ENCODE results near the gene UQCRH.

Gene UQCRH

DNA sequence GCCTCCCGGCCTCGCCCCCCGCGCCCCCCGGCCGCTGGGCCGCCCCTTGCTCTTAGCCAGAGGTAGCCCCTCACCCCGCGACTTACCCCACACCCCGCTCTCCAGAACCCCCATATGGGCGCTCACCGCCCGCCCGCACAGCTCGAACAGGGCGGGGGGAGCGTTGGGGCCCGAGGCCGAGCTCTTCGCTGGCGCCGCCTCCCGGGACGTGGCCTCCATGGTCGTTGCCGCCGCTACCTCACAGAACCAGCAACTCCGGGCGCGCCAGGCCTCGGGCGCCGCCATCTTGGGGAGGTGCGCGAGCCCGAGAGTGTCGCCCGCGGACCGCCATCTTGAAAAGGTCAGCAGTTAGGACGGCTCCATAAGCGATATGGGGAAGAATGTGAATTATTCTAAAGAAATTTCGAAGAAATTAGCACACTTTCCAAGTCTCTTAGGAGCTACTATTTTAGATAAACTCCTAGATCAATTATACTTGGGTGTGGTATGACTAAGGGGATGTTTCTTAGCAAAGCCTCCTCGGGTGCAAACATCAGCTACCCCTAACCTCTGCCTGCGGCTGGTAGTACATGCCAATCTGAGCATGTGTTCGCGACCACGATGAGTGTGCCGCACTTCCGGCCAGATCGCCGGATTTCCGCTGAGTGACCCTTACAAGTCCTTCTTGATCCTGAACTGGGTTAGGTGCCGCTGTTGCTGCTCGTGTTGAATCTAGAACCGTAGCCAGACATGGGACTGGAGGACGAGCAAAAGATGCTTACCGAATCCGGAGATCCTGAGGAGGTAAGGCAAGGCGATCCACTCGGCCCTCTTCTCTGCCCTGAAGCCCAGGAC lies at the start of gene UQCRH, which contains the start of gene LRRC41:
TSS of gene UQCRH (plus strand) at position 661 of the 834 bp plus-strand sequence. CDS start at position 730, 69 bp downstream.
TSS of gene LRRC41 (minus strand) at position 579 of the 834 bp plus-strand sequence. CDS start at position 285, 294 bp downstream.
- TF ChIP-seq MYC (IDR thresholded peaks at IDR 0.05; ENCODE audit: low read depth, low read length) (peak; percentile 88), POLR2A (IDR thresholded peaks at IDR 0.05; ENCODE audit: extremely low read depth, insufficient read length) (peak; percentile 56)
- TF ChIP-seq, protein P1, sequence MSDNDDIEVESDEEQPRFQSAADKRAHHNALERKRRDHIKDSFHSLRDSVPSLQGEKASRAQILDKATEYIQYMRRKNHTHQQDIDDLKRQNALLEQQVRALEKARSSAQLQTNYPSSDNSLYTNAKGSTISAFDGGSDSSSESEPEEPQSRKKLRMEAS (IDR thresholded peaks at IDR 0.05; ENCODE audit: low read depth, low read length): peak; percentile 92
- TF ChIP-seq, protein P2, sequence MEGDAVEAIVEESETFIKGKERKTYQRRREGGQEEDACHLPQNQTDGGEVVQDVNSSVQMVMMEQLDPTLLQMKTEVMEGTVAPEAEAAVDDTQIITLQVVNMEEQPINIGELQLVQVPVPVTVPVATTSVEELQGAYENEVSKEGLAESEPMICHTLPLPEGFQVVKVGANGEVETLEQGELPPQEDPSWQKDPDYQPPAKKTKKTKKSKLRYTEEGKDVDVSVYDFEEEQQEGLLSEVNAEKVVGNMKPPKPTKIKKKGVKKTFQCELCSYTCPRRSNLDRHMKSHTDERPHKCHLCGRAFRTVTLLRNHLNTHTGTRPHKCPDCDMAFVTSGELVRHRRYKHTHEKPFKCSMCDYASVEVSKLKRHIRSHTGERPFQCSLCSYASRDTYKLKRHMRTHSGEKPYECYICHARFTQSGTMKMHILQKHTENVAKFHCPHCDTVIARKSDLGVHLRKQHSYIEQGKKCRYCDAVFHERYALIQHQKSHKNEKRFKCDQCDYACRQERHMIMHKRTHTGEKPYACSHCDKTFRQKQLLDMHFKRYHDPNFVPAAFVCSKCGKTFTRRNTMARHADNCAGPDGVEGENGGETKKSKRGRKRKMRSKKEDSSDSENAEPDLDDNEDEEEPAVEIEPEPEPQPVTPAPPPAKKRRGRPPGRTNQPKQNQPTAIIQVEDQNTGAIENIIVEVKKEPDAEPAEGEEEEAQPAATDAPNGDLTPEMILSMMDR (IDR thresholded peaks at IDR 0.05; ENCODE audit: low read depth, low read length): no peak

DNA sequence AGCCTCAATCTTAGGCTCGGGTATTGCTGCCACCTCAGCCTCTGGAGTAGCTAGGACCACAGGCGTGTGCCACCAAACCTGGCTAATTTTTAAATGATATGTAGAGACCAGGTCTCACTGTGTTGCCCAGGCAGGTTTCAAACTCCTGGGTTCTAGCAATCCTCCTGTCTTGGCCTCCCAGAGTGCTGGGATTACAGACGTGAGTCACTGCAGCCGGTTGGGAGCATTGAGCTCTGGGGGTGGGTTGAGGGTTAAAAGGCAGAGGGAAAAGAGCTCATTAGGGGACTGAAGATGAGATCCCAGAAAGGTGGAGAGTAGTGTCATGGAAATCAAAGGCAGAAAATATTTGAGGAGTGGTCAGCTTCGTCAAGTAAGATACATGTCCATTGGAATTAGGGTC lies 48.8 kb upstream of the UQCRH start:
- no peak for DNase-seq (ENCODE audit: low read depth)
- TF ChIP-seq, protein P1 (IDR thresholded peaks at IDR 0.05; ENCODE audit: low read depth, low read length): no peak
- TF ChIP-seq POLR2A (IDR thresholded peaks at IDR 0.05; ENCODE audit: extremely low read depth, insufficient read length): no peak
- TF ChIP-seq, protein P2 (IDR thresholded peaks at IDR 0.05; ENCODE audit: low read depth, low read length): no peak
- TF ChIP-seq MYC (IDR thresholded peaks at IDR 0.05; ENCODE audit: low read depth, low read length): no peak
- no peak overlapping the region for H3K4me3 ChIP-seq (ENCODE audit: low read depth, low read length)

More for the DNA sequence above, at the start of gene UQCRH, which contains the start of gene LRRC41:
- peak; percentile 98 for DNase-seq (ENCODE audit: low read depth)
- peak within 1 kb of the TSS; percentile 98 for H3K4me3 ChIP-seq (ENCODE audit: low read depth, low read length)

DNA sequence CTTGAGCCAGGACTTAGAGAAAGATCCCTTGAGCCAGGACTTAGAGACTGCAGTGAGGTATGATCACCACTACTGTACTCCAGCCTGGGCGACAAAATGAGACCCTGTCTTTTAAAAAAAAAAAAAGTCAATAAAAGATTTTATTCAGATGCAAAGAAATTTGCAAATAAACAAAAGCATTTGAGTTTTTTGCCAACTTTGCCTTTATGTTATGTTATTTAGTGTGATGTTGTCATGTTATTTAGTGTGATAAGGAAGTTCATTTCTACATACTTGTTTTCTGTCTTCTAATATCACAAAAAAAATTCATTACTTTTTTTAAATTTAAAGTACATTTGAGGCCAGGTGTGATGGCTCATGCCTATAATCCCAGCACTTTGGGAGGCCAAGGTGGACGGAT lies 47.0 kb upstream of the UQCRH start:
- DNase-seq (ENCODE audit: low read depth): no peak
- TF ChIP-seq, protein P2 (IDR thresholded peaks at IDR 0.05; ENCODE audit: low read depth, low read length): no peak
- H3K4me3 ChIP-seq (ENCODE audit: low read depth, low read length): no peak overlapping the region

DNA sequence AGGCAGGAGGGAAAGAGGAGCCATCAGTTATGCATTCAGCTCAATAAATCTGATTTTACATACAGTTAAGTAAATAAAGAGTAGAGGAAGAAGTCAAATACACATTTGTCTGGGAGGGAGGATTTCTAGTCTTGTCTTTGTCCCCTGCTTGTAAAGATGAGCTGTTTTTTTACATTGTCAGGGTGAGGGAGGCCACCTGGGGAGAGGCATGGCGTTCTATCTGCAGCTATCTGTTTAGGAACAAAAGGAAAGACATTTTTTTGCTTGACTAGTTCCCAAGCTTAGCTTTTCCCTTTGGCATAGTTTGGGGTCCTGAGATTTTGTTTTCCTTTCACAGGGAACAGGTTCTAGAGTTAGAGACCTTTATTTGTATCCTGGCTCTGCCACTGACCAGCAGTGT lies 41.0 kb upstream of the UQCRH start:
- no peak overlapping the region for H3K4me3 ChIP-seq (ENCODE audit: low read depth, low read length)
- TF ChIP-seq MYC (IDR thresholded peaks at IDR 0.05; ENCODE audit: low read depth, low read length): no peak
- TF ChIP-seq, protein P2 (IDR thresholded peaks at IDR 0.05; ENCODE audit: low read depth, low read length): no peak
- no peak for TF ChIP-seq POLR2A (IDR thresholded peaks at IDR 0.05; ENCODE audit: extremely low read depth, insufficient read length)
- TF ChIP-seq, protein P1 (IDR thresholded peaks at IDR 0.05; ENCODE audit: low read depth, low read length): no peak
- no peak for DNase-seq (ENCODE audit: low read depth)

DNA sequence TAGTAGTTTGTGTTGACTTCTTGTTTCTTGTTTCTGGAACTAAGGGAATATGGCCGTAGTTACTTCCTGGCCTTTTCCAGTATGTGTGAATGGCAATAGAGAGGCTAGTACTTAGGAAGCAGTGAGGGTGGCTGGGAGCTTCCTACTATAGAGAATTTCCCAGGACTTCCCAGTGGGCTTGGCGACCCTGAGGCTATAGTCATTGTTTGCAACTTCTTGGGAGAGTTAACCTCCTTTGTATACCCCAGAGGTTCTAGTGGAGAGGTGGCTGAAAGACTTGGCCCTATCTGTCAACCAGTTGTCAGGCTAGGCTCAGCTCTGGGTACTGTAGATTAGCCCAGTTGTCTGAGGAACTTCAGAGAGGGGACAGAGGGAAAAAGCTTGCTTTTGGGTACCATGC lies 40.4 kb upstream of the UQCRH start:
- no peak overlapping the region for H3K4me3 ChIP-seq (ENCODE audit: low read depth, low read length)
- DNase-seq (ENCODE audit: low read depth): no peak
- TF ChIP-seq MYC (IDR thresholded peaks at IDR 0.05; ENCODE audit: low read depth, low read length): no peak
- TF ChIP-seq, protein P2 (IDR thresholded peaks at IDR 0.05; ENCODE audit: low read depth, low read length): no peak
- TF ChIP-seq, protein P1 (IDR thresholded peaks at IDR 0.05; ENCODE audit: low read depth, low read length): no peak
- no peak for TF ChIP-seq POLR2A (IDR thresholded peaks at IDR 0.05; ENCODE audit: extremely low read depth, insufficient read length)
